ENCODE results near the gene SPTLC3. TPM values are rescaled to one million over a fixed set of nuclear protein-coding genes. Genes with fewer than 3 reads are reported as not detected.

The SPTLC3 gene
- total and polyA plus RNA-seq, 2 of the 13 experiments (the other 11 are each of a cell fraction or from before 2014, with no cell fraction given): 20.5 to 95.6 TPM

DNA sequence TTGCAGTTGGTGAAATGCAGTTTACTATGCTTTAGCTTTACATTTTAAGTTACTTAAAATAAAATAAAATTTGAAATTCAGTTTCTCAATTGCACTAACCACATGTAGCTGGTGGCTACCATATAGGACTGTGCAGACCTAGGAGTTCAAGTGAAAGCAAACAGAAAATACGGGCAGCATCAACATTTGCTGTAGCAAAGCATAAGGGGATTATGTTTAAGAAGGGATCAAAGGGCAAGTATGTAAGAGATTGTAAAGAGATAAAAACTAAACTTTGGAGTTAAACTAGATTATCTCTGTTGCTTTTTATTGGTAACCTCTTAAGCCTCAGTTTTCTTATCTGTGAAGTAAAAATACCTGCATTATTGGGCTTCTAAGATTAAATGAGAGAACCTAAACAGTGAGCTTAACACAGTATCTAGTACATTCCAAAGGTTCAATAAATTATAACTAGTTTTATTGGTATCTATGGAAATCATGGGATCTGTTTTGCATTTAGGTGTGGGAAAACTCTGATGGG lies 81.2 kb downstream of the SPTLC3 start (continued):
- TF ChIP-seq, protein P1, sequence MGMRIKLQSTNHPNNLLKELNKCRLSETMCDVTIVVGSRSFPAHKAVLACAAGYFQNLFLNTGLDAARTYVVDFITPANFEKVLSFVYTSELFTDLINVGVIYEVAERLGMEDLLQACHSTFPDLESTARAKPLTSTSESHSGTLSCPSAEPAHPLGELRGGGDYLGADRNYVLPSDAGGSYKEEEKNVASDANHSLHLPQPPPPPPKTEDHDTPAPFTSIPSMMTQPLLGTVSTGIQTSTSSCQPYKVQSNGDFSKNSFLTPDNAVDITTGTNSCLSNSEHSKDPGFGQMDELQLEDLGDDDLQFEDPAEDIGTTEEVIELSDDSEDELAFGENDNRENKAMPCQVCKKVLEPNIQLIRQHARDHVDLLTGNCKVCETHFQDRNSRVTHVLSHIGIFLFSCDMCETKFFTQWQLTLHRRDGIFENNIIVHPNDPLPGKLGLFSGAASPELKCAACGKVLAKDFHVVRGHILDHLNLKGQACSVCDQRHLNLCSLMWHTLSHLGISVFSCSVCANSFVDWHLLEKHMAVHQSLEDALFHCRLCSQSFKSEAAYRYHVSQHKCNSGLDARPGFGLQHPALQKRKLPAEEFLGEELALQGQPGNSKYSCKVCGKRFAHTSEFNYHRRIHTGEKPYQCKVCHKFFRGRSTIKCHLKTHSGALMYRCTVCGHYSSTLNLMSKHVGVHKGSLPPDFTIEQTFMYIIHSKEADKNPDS (CRISPR knock-in tag; IDR thresholded peaks at IDR 0.05): peak; percentile 94; the same call in 1 of the 2 replicates
- TF ChIP-seq ZNF619 (CRISPR knock-in tag; IDR thresholded peaks at IDR 0.05) (no peak), RBFOX2 (IDR thresholded peaks at IDR 0.05; ENCODE audit: low read depth, low read length) (peak; percentile 14; the same call in 1 of the 2 replicates), ZNF570 (CRISPR knock-in tag; IDR thresholded peaks at IDR 0.05; ENCODE audit: borderline replicate concordance) (no peak), ZNF562 (CRISPR knock-in tag; IDR thresholded peaks at IDR 0.05; ENCODE audit: borderline replicate concordance) (no peak), ZNF432 (CRISPR knock-in tag; IDR thresholded peaks at IDR 0.05; ENCODE audit: borderline replicate concordance) (no peak), MIER3 (CRISPR knock-in tag; IDR thresholded peaks at IDR 0.05; ENCODE audit: borderline replicate concordance) (peak; percentile 94), HDAC6 (IDR thresholded peaks at IDR 0.05; ENCODE audit: low read depth, low read length) (no peak), BRD4 (CRISPR knock-in tag; IDR thresholded peaks at IDR 0.05) (peak; percentile 73; the same call in 1 of the 2 replicates), TGIF2 (CRISPR knock-in tag; IDR thresholded peaks at IDR 0.05) (no peak), PTBP1 (IDR thresholded peaks at IDR 0.05; ENCODE audit: low read depth, low read length, poor library complexity, severe bottlenecking) (no peak), ZKSCAN8 (CRISPR knock-in tag; IDR thresholded peaks at IDR 0.05; ENCODE audit: borderline replicate concordance) (peak; percentile 94), ZNF317 (CRISPR knock-in tag; IDR thresholded peaks at IDR 0.05) (no peak), ZFP1 (CRISPR knock-in tag; IDR thresholded peaks at IDR 0.05) (peak; percentile 88; the same call in 1 of the 2 replicates), SMYD3 (CRISPR knock-in tag; IDR thresholded peaks at IDR 0.05) (peak; percentile 19; the same call in 1 of the 2 replicates), ZNF274 (CRISPR knock-in tag; IDR thresholded peaks at IDR 0.05) (no peak), SIN3B (IDR thresholded peaks at IDR 0.05; ENCODE audit: low read length) (no peak), DPF2 (CRISPR knock-in tag; IDR thresholded peaks at IDR 0.05; ENCODE audit: borderline replicate concordance, low read depth) (peak; percentile 99)
- TF ChIP-seq, protein P2, sequence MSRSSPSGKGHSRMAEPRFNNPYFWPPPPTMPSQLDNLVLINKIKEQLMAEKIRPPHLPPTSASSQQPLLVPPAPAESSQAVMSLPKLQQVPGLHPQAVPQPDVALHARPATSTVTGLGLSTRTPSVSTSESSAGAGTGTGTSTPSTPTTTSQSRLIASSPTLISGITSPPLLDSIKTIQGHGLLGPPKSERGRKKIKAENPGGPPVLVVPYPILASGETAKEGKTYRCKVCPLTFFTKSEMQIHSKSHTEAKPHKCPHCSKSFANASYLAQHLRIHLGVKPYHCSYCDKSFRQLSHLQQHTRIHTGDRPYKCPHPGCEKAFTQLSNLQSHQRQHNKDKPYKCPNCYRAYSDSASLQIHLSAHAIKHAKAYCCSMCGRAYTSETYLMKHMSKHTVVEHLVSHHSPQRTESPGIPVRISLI (CRISPR knock-in tag; IDR thresholded peaks at IDR 0.05; ENCODE audit: borderline replicate concordance): peak; percentile 59; the same call in 1 of the 2 replicates
- TF ChIP-seq, protein P3, sequence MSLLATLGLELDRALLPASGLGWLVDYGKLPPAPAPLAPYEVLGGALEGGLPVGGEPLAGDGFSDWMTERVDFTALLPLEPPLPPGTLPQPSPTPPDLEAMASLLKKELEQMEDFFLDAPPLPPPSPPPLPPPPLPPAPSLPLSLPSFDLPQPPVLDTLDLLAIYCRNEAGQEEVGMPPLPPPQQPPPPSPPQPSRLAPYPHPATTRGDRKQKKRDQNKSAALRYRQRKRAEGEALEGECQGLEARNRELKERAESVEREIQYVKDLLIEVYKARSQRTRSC (CRISPR knock-in tag; IDR thresholded peaks at IDR 0.05; ENCODE audit: low read depth): no peak
- TF ChIP-seq, protein P4, sequence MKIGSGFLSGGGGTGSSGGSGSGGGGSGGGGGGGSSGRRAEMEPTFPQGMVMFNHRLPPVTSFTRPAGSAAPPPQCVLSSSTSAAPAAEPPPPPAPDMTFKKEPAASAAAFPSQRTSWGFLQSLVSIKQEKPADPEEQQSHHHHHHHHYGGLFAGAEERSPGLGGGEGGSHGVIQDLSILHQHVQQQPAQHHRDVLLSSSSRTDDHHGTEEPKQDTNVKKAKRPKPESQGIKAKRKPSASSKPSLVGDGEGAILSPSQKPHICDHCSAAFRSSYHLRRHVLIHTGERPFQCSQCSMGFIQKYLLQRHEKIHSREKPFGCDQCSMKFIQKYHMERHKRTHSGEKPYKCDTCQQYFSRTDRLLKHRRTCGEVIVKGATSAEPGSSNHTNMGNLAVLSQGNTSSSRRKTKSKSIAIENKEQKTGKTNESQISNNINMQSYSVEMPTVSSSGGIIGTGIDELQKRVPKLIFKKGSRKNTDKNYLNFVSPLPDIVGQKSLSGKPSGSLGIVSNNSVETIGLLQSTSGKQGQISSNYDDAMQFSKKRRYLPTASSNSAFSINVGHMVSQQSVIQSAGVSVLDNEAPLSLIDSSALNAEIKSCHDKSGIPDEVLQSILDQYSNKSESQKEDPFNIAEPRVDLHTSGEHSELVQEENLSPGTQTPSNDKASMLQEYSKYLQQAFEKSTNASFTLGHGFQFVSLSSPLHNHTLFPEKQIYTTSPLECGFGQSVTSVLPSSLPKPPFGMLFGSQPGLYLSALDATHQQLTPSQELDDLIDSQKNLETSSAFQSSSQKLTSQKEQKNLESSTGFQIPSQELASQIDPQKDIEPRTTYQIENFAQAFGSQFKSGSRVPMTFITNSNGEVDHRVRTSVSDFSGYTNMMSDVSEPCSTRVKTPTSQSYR (CRISPR knock-in tag; IDR thresholded peaks at IDR 0.05; ENCODE audit: borderline replicate concordance): peak; percentile 54; the same call in 1 of the 2 replicates
- TF ChIP-seq, protein P5, sequence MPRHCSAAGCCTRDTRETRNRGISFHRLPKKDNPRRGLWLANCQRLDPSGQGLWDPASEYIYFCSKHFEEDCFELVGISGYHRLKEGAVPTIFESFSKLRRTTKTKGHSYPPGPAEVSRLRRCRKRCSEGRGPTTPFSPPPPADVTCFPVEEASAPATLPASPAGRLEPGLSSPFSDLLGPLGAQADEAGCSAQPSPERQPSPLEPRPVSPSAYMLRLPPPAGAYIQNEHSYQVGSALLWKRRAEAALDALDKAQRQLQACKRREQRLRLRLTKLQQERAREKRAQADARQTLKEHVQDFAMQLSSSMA (CRISPR knock-in tag; IDR thresholded peaks at IDR 0.05): no peak
